GM19328 (cell line): Measurements from ENCODE around the gene SLC35C1.

ENCODE experiments used
- ATAC-seq: cut with Tn5 transposase; IDR thresholded peaks from one replicate; pipeline ENCODE4 v1.9.1; 2021; ENCODE audit warnings: mild to moderate bottlenecking, moderate library complexity; ENCODE audit not compliant: unreplicated experiment

The SLC35C1 gene

DNA sequence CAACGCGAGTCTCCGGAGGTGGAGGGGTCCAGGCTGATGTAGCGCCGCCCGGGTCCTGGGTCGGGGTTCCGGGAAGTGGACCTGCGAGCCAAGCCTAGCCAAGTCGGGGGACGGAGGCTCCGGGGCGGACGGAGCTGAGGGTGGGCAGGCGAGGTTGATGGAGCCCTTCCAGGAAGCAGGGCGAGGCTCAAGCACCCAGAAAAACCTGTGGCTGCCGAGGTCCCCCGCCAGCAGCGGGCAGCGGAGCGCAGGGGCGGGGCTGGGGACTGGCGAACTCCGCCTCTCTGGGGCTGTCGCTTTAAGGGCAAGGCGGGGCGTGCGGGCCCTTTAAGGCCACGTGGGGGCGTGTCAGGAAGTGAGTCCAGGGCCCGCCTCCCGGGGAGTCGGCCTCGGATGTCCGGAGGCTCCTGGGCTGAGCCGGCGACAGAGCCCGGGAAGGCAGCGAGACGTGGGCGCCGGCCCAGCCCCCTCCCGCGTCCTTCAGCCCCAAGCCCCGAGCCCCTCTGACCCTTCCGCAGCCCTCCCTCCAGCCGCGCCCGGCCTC lies at the start of gene SLC35C1:
TSS of gene SLC35C1 (plus strand) at position 389 of the 544 bp plus-strand sequence. CDS start 653 bp downstream, outside the sequence.
- peak; percentile 95 for ATAC-seq

DNA sequence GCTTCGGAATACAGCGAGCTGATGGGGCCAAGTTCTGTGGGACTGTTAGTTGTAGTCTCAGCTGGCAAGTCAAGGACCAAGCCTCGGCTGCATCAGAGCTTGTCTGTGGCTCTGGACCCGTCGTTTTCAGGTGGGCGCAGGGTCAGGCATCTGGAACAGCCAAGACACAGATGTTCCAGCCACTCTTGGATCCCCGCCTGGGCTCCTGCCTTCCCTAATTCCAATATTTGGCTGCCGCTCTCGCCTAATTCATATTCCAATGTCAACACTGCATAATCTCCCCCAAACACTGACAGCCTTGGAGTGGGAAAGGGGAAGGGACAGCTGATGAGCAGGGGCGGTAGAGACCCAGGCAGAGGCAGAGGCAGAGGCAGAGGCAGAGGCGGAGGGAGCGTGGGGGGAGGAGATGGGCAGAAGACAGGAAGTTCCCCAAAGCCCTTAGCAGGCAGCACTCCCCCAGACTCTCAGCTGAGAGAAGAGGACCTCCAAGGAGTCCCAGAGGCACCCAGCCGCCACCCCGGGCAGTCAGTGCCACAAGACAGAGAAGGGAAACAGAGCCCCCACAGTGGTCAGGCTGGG lies 49.6 kb upstream of the SLC35C1 start:
- ATAC-seq: no peak

DNA sequence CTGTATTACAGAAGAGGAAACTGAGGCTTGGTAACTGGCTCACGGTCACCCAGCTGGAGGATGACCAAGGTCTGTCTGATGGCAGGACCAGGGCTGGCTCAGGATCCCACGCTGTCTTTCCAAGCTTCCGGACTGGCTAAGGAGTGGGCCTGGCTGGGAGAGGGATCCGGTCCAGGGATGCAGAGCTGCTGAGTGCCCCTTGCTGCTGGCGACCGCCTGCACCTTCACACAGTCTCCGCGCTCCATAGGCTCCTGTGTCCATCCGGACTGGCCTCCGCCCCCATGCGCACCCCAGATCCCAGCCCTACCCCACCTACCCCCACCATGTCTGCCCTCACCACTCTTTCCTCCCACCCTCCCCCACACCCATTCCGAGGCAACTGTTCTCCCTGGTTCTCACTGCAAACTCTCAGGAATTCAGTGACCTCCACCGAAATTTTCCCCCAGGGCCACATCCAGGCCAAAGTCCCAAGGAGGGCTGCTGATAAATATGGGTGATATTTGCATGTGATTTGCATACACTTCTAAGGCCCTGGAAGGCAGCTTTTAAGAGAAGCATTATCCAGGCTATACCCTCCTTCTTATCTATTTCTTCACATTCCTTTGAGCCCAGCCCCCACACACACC lies 48.5 kb upstream of the SLC35C1 start:
- no peak for ATAC-seq

DNA sequence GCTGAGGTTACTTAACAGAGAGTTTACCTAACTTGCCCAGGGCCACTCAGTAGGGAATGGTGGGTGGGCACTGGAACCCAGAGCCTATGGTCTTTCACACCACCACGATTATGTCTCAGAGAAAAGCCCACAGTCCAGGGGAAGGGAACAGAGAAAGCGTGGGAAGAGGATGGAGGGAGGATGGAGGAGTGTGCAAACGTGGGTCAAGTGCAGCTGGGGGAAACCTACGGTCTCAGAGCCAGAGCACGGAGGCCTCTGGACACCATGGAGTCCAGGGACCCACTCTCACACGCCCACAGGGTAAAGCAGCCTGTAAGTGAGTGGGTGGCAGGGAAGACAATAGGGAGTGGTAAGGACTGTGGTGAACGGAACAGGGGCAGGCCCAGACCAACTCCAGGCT lies 47.3 kb upstream of the SLC35C1 start:
- ATAC-seq: no peak

DNA sequence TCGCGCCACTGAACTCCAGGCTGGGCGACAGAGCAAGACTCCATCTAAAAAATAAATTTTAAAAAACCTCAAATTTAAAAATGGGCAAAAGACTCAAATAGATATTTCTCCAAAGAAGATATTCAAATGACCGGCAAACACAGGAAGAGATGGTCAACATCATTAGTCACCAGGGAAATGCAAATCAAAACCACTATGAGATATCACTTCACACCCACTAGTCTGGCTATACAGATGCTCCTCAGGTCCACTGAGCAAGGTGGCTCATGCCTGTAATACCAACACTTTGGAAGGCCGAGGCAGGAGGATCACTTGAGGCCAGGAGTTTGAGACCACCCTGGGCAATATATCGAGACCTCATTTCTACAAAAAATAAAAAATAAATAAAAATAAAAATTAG lies 43.3 kb upstream of the SLC35C1 start:
- ATAC-seq: no peak

DNA sequence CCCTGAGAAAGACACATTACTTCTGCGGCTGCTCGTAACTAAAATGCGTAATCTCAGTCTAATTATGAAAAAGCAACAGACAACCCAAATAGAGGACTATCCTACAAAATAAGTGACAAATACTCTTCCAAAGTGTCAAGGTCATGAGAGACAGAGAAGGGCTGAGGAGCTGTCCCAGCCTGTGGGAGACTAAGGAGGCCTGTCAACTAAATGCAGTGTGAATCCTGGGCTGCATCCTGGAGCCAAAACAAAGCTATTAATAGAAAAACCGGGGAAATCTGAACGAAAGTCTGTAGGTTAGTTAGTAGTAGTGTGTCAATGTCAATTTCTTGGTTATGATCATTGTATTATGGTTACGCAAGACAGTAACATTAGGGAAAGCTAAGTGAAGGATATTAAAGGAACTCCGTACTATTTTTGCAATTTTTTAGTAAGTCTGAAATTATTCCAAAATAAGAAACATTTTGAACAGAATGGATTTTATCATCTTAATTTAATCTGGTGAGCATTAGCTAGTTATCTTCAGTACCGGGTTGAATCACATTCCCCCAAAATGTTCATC lies 39.8 kb upstream of the SLC35C1 start:
- ATAC-seq: no peak

DNA sequence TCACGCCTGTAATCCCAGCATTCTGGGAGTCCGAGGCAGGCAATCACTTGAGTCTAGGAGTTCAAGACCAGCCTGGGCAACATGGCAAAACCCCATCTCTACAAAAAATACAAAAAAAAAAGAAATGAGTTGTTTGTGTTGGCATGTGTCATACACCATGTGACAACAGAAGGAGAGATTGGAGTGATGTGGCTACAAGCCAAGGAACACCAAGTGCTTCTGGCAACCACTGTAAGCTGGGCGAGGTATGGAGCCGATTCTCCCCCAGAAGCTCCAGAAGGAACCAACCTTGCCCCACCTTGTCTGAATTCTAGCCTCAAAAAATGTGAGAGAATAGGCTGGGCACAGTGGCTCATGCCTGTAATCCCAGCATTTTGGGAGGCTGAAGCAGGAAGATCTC lies 39.1 kb upstream of the SLC35C1 start:
- ATAC-seq: no peak

DNA sequence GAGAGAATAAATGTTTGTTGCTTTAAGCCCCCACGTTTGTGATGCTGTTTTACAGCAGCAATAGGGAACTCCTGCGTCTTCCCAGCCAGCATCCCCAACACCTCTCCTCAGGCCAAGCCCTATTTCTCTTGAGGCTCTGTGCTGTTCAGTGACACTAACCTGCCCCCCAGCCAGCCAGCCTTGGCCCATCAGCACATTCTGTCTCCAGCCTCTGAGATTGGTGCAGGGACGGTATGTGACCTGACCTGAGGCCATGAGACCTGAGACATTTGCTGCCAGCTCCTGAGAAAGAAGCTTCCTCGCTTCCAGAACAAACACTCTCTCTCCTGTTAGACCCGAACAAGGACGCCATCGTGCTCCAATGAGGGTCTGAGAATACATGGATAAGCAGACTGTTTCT lies 38.5 kb upstream of the SLC35C1 start:
- ATAC-seq: no peak

DNA sequence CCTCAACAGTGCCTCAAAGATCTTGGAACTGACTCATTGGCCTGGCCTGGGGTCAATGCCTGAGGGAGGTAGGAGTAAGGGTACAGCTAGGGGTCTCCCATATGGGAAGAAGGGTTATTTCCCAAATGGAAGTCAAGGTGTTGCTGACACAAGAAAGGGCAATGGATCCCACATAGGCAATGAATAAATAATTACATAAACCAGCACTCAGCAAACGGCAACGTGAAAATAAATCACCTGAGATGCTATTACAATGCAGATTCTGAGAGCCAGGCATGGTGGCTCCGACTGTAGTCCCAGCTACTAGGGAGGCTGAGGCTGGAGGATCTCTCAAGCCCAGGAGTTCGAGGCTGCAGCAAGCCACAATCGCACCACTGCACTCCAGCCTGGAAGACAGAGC lies 36.5 kb upstream of the SLC35C1 start:
- no peak for ATAC-seq

DNA sequence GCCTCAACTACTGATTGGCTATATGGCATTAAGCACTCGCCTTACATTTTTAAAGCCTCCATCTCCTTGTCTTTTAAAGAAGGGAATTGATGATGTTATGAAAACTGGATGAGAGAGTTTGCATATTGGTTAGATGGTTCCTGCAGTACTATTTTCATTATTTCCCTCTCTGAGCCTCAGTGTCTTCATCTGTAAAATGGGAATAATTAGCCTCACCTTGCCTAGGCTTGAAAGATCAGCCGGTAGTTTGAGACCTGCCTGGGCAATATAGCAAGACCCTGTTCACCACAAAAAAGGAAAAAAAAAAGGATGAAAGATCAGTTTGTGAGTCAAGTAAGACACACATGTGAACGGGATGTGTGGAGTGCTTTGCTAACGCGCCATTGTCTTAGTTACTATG lies 35.0 kb upstream of the SLC35C1 start:
- no peak for ATAC-seq

DNA sequence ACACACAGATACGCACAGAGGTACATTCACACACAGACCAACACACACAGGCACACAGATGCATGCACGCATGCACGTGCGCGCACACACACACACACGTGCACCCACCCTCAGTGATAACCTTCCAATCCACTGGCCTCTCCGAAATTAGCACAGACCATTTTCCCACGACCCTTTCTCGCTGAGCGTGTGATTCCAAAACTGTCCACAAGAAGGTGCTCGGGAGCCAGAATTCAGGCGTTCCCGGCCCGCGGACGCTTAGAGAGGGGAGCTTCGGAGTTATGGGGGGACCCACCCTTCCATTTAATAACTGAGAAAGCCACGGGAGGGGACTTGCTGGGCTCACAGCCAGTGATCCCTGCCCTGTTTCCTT lies 33.8 kb upstream of the SLC35C1 start:
- ATAC-seq: peak; percentile 33

DNA sequence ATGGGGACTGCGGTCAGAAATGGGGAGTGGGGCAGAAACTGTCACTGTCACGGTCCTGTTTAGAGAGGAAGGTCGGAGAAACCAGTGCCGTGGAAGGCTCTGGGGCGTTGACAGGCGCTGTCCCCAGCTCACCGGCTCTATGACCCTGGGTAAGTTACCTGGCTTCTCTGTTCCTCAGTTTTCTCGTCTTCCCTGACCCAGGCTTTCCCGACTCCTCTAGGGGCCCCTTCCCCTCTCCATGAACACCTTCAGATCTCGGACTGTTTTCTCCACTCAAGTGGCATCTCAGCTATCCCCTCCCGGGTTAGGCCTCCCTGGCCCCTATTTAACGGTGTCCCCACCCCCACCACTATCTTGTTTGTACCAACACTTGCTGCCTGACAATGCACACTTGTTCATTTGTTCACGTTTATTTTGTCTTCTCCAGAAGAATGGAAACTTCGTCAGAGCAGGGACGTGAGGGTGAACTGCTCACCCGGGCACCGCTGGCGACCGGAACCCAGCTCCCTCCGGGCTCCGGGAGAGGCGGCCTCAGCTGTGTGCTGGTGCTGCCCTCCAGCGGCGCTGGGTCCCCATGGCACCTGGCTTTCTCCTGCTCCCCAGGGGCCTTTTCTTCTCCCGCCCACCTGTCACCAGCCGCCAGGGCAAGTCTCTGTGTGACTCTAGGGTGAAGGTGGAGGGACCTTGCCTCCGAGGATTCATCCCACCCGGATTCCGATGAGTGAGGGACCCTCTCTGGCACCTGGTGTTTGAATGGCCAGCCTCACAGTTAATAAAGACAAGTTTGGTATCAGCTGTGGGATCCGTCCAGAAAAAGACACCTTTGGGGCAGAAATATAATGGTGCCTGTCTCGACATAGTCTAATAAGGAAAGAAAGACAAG lies 33.1 kb upstream of the SLC35C1 start:
- ATAC-seq: peak; percentile 82

DNA sequence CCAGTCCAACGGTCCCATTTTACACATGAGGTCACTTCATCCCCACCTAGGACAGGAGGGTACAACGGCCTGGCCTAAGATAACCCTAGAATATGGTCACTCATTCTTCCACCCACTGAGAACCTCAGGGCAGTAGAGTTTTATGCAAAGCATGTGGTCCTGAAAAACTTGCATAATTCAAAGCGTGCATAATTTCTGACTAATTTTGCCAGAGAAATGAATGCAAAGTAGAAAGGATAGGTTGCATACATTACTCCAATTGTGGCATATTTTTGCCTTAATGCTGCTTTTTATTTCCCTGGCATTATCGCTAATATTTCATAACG lies 32.5 kb upstream of the SLC35C1 start:
- no peak for ATAC-seq

DNA sequence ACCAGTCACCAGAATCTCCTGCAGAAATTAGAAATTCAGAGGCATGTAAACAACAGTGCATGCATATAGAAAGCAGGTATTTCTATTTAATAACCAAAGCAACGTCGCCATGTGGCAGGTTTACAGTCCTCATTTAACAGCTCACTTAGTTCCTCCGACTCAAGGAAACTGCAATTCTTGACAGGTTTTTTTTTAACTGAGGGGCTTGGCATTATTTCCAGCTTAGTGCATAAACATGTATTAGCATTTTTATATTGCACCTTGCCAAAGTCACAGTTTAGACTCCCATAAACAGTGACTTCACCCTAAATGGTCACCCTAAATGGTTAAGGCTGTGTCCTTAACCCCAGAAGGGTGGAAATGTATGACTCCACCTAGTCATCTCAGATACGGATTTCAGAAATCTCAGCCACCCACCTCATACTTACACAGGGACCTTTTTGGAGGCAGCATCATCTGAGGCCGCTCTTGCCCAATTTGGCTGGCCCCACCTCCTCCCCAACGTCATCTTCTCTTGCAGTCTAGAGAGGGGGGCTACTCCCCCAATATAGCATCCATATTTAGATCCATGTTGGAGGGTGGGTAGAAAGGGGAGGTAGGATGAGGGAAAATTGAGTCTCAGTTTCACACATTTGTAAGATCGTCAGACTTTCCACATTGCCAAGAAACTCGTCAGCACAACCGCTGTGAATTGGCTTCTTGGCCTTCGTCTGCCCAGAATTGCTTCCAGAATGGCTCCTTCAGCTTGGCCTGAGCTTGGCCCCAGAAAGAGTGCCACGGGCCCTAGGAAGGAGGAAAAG lies 31.8 kb upstream of the SLC35C1 start:
- no peak for ATAC-seq

DNA sequence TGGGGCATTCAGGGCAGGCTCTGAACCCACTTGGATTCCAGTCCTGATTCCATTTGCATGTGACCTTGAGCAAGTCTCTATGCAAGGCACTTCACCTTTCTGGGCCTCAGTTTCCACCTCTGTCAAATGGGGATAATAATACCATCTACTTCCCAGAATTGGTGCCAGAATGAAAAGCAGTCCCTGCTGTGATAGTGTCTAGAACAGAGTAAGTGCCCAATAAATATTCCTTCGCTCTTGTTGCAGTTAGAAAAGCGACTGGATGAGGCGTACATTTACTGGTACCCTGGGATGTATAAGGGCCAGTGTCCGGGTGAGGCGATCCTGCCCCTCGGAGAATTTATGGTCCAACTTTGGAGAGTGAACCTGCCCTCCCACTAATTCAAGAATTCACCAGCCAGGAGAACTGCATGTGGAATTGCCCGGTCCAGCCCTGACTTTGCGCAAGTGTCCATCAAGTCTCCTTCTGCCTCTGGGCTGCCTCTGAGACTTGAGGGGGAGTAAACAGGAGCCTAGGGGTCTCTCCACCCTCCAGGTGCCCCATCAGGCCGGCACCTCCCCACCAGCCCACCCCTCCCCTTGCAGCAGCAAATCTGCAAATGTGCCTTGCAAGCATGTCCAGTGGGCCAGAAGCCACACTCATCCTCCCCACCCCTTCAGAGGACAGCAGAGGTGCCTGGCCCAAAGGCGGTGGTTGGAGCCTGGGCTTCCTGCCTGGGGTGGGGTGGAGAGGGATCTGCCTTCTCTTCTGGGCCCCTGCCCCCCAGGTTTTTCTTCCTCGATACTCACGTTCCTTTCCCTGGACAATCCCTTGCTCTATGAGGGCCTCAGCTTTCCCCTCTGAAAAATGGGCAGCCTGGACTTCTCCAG lies 30.9 kb upstream of the SLC35C1 start:
- no peak for ATAC-seq

DNA sequence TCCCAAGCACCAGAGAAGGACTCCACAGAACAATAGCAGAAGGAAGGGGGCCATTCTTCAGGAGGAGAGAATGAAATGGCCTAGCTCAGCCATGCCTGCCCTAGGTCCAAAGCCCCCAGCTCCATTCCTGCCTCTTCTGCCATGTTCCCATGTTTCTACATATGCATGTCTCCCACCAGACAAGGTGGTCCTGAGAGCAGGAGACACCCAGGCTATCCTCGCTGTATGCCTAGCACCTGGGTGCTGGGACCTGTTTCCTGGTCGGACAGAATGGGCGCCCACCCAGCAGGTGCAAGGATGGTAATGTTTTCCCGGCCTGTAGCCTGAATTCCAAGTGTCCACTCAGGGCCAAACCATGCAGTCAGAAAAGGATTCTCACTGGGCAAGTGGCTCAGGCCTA lies 30.2 kb upstream of the SLC35C1 start:
- no peak for ATAC-seq

DNA sequence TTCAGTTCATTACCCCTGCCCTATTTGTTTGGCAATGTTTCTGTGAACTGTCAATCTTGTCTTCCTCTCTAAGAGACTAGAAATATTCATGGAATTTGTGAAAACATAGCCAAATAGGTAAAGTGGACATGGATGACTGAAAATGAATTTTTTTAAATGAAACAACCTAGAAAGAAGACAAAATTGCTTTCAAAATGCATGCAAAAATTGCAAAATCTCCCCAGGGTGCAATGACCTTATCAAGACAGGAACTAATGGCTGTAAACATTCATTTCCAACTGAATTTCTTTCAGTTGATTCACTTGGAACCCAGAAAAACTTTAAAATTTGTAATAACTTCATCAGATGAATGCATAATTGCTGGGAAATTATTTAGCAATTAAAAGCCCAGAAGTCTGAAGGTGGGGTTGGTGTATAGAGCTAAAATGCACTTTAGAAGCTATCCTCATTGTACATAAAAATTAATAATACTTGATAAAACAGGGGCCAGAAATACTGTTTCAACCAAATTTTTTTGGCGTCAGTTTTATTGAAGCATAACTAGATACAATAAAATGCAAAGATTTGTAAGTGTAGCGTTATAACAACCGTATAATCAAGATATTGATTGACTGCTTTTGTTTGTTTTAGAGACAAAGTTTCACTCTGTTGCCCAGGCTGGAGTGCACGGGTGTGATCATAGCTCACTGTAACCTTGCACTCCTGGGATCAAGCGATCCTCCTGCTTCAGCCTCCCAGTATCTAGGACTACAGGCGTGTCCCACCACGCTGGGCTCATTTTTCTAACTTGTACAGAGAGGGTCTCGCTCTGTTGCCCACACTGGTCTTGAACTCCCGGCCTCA lies 27.6 kb upstream of the SLC35C1 start:
- no peak for ATAC-seq

DNA sequence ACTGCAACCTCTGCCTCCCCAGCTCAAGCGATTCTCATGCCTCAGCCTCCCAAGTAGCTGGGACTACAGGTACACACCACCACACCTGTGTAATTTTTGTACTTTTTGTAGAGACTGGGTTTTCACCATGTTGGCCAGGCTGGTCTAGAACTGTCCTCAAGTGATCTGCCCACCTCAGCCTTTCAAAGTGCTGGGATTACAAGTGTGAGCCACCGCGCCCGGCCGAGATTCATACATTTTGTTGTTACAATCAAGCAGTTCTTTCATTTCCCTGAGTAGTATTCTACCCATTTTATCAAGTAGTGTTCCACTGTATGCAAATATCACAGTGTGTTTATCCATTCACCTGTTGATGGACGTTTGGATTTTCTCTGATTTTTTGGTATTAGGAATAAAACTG lies 26.6 kb upstream of the SLC35C1 start:
- ATAC-seq: no peak

DNA sequence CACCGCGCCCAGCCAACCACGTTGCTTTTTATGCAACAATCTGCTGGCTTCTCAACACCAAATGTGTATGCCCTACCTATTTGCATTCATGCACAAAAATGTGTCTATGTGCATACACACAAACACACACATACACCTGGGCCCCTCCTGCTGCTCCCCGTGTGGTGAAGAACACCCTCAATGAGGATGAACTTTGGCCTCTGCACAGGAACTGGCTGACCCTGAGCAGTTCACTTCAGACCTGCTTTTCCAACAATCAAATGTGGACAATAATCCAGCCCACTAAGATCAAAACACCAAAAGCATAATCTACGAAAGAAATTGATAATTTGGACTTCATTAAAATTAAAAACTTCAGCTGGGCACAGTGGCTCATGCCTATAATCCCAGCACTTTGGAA lies 25.3 kb upstream of the SLC35C1 start:
- ATAC-seq: no peak
